HEK293 (cell line): ENCODE measurements around the gene AIFM1.

Experiments used
- BCL11B ChIP-seq: fragments of 450-650 bp; formaldehyde crosslinking; IDR thresholded peaks from 2 replicates; pipeline ENCODE4 v1.5.1; 2016; ENCODE audit warnings: low read depth, missing biosample characterization, missing genetic modification characterization
- FEZF1 ChIP-seq: fragments of 450-650 bp; formaldehyde crosslinking; IDR thresholded peaks from 2 replicates; pipeline ENCODE4 v1.5.1; 2016; ENCODE audit warnings: missing biosample characterization, missing genetic modification characterization
- KLF16 ChIP-seq: fragments of 450-650 bp; formaldehyde crosslinking; IDR thresholded peaks from 2 replicates; pipeline ENCODE4 v1.5.1; 2017; ENCODE audit warnings: missing biosample characterization, missing genetic modification characterization
- PATZ1 ChIP-seq: fragments of 450-650 bp; formaldehyde crosslinking; IDR thresholded peaks from 2 replicates; pipeline ENCODE4 v1.5.1; 2016; ENCODE audit warnings: missing biosample characterization, missing genetic modification characterization
- SP3 ChIP-seq: fragments of 450-650 bp; formaldehyde crosslinking; IDR thresholded peaks from 2 replicates; pipeline ENCODE4 v1.5.1; 2016; ENCODE audit warnings: missing biosample characterization, missing genetic modification characterization
- WT1 ChIP-seq: fragments of 450-650 bp; formaldehyde crosslinking; IDR thresholded peaks from 2 replicates; pipeline ENCODE4 v1.5.1; 2016; ENCODE audit warnings: missing biosample characterization, missing genetic modification characterization
- YY2 ChIP-seq: fragments of 450-650 bp; formaldehyde crosslinking; IDR thresholded peaks from 2 replicates; pipeline ENCODE4 v1.5.1; 2016; ENCODE audit warnings: missing biosample characterization, missing genetic modification characterization
- ZBTB17 ChIP-seq: fragments of 450-650 bp; formaldehyde crosslinking; IDR thresholded peaks from 2 replicates; pipeline ENCODE4 v1.5.1; 2016; ENCODE audit warnings: missing biosample characterization, missing genetic modification characterization
- ZBTB20 ChIP-seq: fragments of 450-650 bp; formaldehyde crosslinking; IDR thresholded peaks from 2 replicates; pipeline ENCODE4 v1.5.1; 2016; ENCODE audit warnings: missing biosample characterization, missing genetic modification characterization
- ZBTB21 ChIP-seq: fragments of 450-650 bp; formaldehyde crosslinking; IDR thresholded peaks from 2 replicates; pipeline ENCODE4 v1.5.1; 2017; ENCODE audit warnings: missing biosample characterization, missing genetic modification characterization
- ZBTB7A ChIP-seq: fragments of 450-650 bp; formaldehyde crosslinking; IDR thresholded peaks from 2 replicates; pipeline ENCODE4 v1.5.1; 2016; ENCODE audit warnings: low read depth, missing biosample characterization, missing genetic modification characterization
- ZNF114 ChIP-seq: fragments of 450-650 bp; formaldehyde crosslinking; IDR thresholded peaks from 2 replicates; pipeline ENCODE4 v1.5.0; 2017; ENCODE audit warnings: missing biosample characterization, missing genetic modification characterization
- ZNF138 ChIP-seq: fragments of 450-650 bp; formaldehyde crosslinking; IDR thresholded peaks from 2 replicates; pipeline ENCODE4 v1.5.1; 2016; ENCODE audit warnings: missing biosample characterization, missing genetic modification characterization, borderline replicate concordance
- ZNF19 ChIP-seq: fragments of 450-650 bp; formaldehyde crosslinking; IDR thresholded peaks from 2 replicates; pipeline ENCODE4; 2016; ENCODE audit warnings: missing biosample characterization, missing genetic modification characterization, low read depth
- ZNF266 ChIP-seq: fragments of 450-650 bp; formaldehyde crosslinking; IDR thresholded peaks from 2 replicates; pipeline ENCODE4 v1.5.1; 2016; ENCODE audit warnings: missing biosample characterization, missing genetic modification characterization, low read depth
- ZNF37A ChIP-seq: fragments of 450-650 bp; IDR thresholded peaks from 2 replicates; pipeline ENCODE4 v1.5.1; 2018; ENCODE audit warnings: missing biosample characterization, missing genetic modification characterization
- ZNF391 ChIP-seq: fragments of 450-650 bp; formaldehyde crosslinking; IDR thresholded peaks from 2 replicates; pipeline ENCODE4 v1.5.1; 2016; ENCODE audit warnings: low read depth, missing biosample characterization, missing genetic modification characterization, borderline replicate concordance
- ZNF473 ChIP-seq: fragments of 450-650 bp; formaldehyde crosslinking; IDR thresholded peaks from 2 replicates; pipeline ENCODE4 v1.5.1; 2017; ENCODE audit warnings: missing biosample characterization, missing genetic modification characterization
- ZNF521 ChIP-seq: fragments of 450-650 bp; formaldehyde crosslinking; IDR thresholded peaks from 2 replicates; pipeline ENCODE4 v1.5.1; 2017; ENCODE audit warnings: missing biosample characterization, mild to moderate bottlenecking, missing genetic modification characterization
- ZNF555 ChIP-seq: fragments of 450-650 bp; formaldehyde crosslinking; conservative IDR thresholded peaks from 2 replicates; pipeline ENCODE4 v1.5.1; 2017; ENCODE audit warnings: missing biosample characterization, mild to moderate bottlenecking, missing genetic modification characterization, inconsistent platforms
- ZNF558 ChIP-seq: fragments of 450-650 bp; formaldehyde crosslinking; IDR thresholded peaks from 2 replicates; pipeline ENCODE4 v1.5.1; 2016; ENCODE audit warnings: missing biosample characterization, missing genetic modification characterization
- ZNF571 ChIP-seq: fragments of 450-650 bp; formaldehyde crosslinking; IDR thresholded peaks from 2 replicates; pipeline ENCODE4 v1.5.0; 2017; ENCODE audit warnings: missing biosample characterization, missing genetic modification characterization
- ZNF610 ChIP-seq: fragments of 450-650 bp; formaldehyde crosslinking; IDR thresholded peaks from 2 replicates; pipeline ENCODE4 v1.5.1; 2016; ENCODE audit warnings: missing biosample characterization, missing genetic modification characterization, borderline replicate concordance
- ZNF621 ChIP-seq: fragments of 450-650 bp; formaldehyde crosslinking; IDR thresholded peaks from 2 replicates; pipeline ENCODE4 v1.5.1; 2017; ENCODE audit warnings: missing biosample characterization, missing genetic modification characterization
- ZNF626 ChIP-seq: fragments of 450-650 bp; sonication (Bioruptor Pico); formaldehyde crosslinking; IDR thresholded peaks from 2 replicates; pipeline ENCODE4 v1.5.1; 2018; ENCODE audit warnings: missing biosample characterization, missing genetic modification characterization, inconsistent platforms
- ZNF645 ChIP-seq: fragments of 450-650 bp; formaldehyde crosslinking; IDR thresholded peaks from 2 replicates; pipeline ENCODE4; 2016; ENCODE audit warnings: missing biosample characterization, missing genetic modification characterization
- ZNF654 ChIP-seq: fragments of 450-650 bp; formaldehyde crosslinking; IDR thresholded peaks from 2 replicates; pipeline ENCODE4 v1.5.1; 2016; ENCODE audit warnings: low read depth, missing biosample characterization, missing genetic modification characterization
- ZNF664 ChIP-seq: fragments of 450-650 bp; formaldehyde crosslinking; IDR thresholded peaks from 2 replicates; pipeline ENCODE4 v1.5.1; 2016; ENCODE audit warnings: missing biosample characterization, missing genetic modification characterization
- ZNF701 ChIP-seq: fragments of 450-650 bp; formaldehyde crosslinking; IDR thresholded peaks from 2 replicates; pipeline ENCODE4 v1.5.1; 2016; ENCODE audit warnings: missing biosample characterization, missing genetic modification characterization
- ZNF843 ChIP-seq: fragments of 450-650 bp; formaldehyde crosslinking; IDR thresholded peaks from 2 replicates; pipeline ENCODE4 v1.5.1; 2016; ENCODE audit warnings: missing biosample characterization, missing genetic modification characterization
- ZXDB ChIP-seq: fragments of 450-650 bp; formaldehyde crosslinking; IDR thresholded peaks from 2 replicates; pipeline ENCODE4 v1.5.1; 2016; ENCODE audit warnings: missing biosample characterization, missing genetic modification characterization
- TF ChIP-seq, protein P1 (sequence below): IDR thresholded peaks from 2 replicates; pipeline ENCODE4 v1.6.1; 2011; ENCODE audit warnings: mild to moderate bottlenecking, low read depth, low read length, borderline replicate concordance
- TF ChIP-seq, protein P2 (sequence below): fragments of 450-650 bp; formaldehyde crosslinking; IDR thresholded peaks from 2 replicates; pipeline ENCODE4 v1.5.1; 2016; ENCODE audit warnings: missing biosample characterization, missing genetic modification characterization
- TF ChIP-seq, protein P3 (sequence below): fragments of 450-650 bp; formaldehyde crosslinking; IDR thresholded peaks from 2 replicates; pipeline ENCODE4 v1.5.1; 2016; ENCODE audit warnings: missing biosample characterization, missing genetic modification characterization

Gene AIFM1

GRCh38 chrX:130108647-130109428, 56.8 kb downstream of the AIFM1 start (continued):
- TF ChIP-seq KLF16 (tag by site-specific recombination) (peak; percentile 48), ZNF19 (tag by site-specific recombination) (no peak), ZNF555 (tag by site-specific recombination) (no peak), SP3 (no peak), YY2 (tag by site-specific recombination) (no peak), ZBTB7A (no peak), ZNF701 (no peak), ZNF114 (tag by site-specific recombination) (no peak), ZBTB21 (no peak), ZNF626 (tag by site-specific recombination) (no peak), ZNF558 (tag by site-specific recombination) (no peak), ZNF664 (no peak), WT1 (tag by site-specific recombination) (peak; percentile 42; the same call in 1 of the 2 replicates), ZNF571 (no peak), ZNF645 (tag by site-specific recombination) (no peak), ZNF654 (no peak), PATZ1 (tag by site-specific recombination) (peak; percentile 58; the same call in 1 of the 2 replicates), ZNF621 (tag by site-specific recombination) (no peak), ZXDB (no peak), ZNF610 (tag by site-specific recombination) (no peak), ZNF138 (tag by site-specific recombination) (no peak), ZNF37A (no peak), ZNF473 (no peak), ZNF391 (tag by site-specific recombination) (no peak), ZBTB20 (tag by site-specific recombination) (peak; percentile 91), ZNF843 (tag by site-specific recombination) (no peak), ZBTB17 (tag by site-specific recombination) (no peak), ZNF266 (tag by site-specific recombination) (no peak), FEZF1 (tag by site-specific recombination) (no peak), BCL11B (tag by site-specific recombination) (no peak), ZNF521 (no peak)
- TF ChIP-seq, protein P1, sequence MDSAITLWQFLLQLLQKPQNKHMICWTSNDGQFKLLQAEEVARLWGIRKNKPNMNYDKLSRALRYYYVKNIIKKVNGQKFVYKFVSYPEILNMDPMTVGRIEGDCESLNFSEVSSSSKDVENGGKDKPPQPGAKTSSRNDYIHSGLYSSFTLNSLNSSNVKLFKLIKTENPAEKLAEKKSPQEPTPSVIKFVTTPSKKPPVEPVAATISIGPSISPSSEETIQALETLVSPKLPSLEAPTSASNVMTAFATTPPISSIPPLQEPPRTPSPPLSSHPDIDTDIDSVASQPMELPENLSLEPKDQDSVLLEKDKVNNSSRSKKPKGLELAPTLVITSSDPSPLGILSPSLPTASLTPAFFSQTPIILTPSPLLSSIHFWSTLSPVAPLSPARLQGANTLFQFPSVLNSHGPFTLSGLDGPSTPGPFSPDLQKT, result no peak
- TF ChIP-seq, protein P2, sequence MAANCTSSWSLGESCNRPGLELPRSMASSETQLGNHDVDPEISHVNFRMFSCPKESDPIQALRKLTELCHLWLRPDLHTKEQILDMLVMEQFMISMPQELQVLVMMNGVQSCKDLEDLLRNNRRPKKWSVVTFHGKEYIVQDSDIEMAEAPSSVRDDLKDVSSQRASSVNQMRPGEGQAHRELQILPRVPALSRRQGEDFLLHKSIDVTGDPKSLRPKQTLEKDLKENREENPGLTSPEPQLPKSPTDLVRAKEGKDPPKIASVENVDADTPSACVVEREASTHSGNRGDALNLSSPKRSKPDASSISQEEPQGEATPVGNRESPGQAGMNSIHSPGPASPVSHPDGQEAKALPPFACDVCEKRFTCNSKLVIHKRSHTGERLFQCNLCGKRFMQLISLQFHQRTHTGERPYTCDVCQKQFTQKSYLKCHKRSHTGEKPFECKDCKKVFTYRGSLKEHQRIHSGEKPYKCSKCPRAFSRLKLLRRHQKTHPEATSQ (tag by site-specific recombination), result no peak
- TF ChIP-seq, protein P3, sequence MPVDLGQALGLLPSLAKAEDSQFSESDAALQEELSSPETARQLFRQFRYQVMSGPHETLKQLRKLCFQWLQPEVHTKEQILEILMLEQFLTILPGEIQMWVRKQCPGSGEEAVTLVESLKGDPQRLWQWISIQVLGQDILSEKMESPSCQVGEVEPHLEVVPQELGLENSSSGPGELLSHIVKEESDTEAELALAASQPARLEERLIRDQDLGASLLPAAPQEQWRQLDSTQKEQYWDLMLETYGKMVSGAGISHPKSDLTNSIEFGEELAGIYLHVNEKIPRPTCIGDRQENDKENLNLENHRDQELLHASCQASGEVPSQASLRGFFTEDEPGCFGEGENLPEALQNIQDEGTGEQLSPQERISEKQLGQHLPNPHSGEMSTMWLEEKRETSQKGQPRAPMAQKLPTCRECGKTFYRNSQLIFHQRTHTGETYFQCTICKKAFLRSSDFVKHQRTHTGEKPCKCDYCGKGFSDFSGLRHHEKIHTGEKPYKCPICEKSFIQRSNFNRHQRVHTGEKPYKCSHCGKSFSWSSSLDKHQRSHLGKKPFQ (tag by site-specific recombination), result no peak
